Spleen (tissue), 11 donors: ENCODE measurements around the gene ZCWPW1. TPM values are rescaled to one million over a fixed set of nuclear protein-coding genes. Genes with fewer than 3 reads are reported as not detected.
A peak's percentile ranks its signal among the peaks of the same experiment; 100 is the strongest.
"Not testable (repeated sequence)": the region's sequence is repeated elsewhere in the genome, so short reads cannot be mapped to it uniquely, and the experiment has no call there.

Experiments
- DNase-seq: peaks from one replicate; pipeline ENCODE4 v3.0.0-alpha.2; 2020
- H3K27ac ChIP-seq, 8 donors: fragments of 200-600 bp; sonication (generic) in 7 of 8; 1 replicate in 4 of 8; 2 replicates in 4 of 8; pipeline versions ENCODE4 v1.5.0 to v1.8.0; 2016 to 2021; ENCODE audit warnings: inconsistent platforms in 4 of 8, mild to moderate bottlenecking in 4 of 8, moderate library complexity in 1 of 8
- H3K27me3 ChIP-seq, 7 donors: fragments of 200-600 bp; sonication (generic) in 6 of 7; replicated peaks in 1 of 7; 1 replicate in 4 of 7; 2 replicates in 3 of 7; pipeline versions ENCODE4 v1.5.0 to v1.8.0; 2016 to 2021; ENCODE audit warnings: inconsistent platforms in 3 of 7, mild to moderate bottlenecking in 1 of 7
- H3K36me3 ChIP-seq, 6 donors: fragments of 200-600 bp; sonication (generic) in 5 of 6; 1 replicate in 4 of 6; 2 replicates in 2 of 6; pipeline versions ENCODE4 v1.5.0 to v1.8.0; 2016 to 2021; ENCODE audit warnings: inconsistent platforms in 2 of 6
- H3K4me1 ChIP-seq, 6 donors: fragments of 200-600 bp; sonication (generic) in 5 of 6; 1 replicate in 3 of 6; 2 replicates in 3 of 6; pipeline versions ENCODE4 v1.5.0 to v1.8.0; 2016 to 2021; ENCODE audit warnings: inconsistent platforms in 3 of 6
- H3K4me3 ChIP-seq, 8 donors: fragments of 200-600 bp; sonication (generic) in 7 of 8; 1 replicate in 4 of 8; 2 replicates in 4 of 8; pipeline versions ENCODE4 v1.5.0 to v1.8.0; 2016 to 2021; ENCODE audit warnings: inconsistent platforms in 4 of 8, mild to moderate bottlenecking in 4 of 8, moderate library complexity in 2 of 8
- H3K9me3 ChIP-seq, 8 donors: fragments of 200-600 bp; sonication (generic) in 7 of 8; 1 replicate in 4 of 8; 2 replicates in 4 of 8; pipeline versions ENCODE4 v1.5.0 to v1.8.0; 2016 to 2021; ENCODE audit warnings: inconsistent platforms in 4 of 8
- POLR2A ChIP-seq, 3 donors: fragments of 450-650 bp; IDR thresholded peaks; one replicate each; pipeline ENCODE4 v1.5.1; 2017; ENCODE audit warnings: antibody characterized with exemption in 3 of 3, mild to moderate bottlenecking in 1 of 3
- POLR2AphosphoS5 ChIP-seq, 3 donors: sonication (generic); formaldehyde crosslinking; IDR thresholded peaks; one replicate each; pipeline ENCODE4 v1.5.1; 2017; ENCODE audit warnings: antibody characterized with exemption in 3 of 3
- WGBS, 5 donors: extraction: QIAGEN DNeasy Blood & Tissue Kit in 3 of 5; methylation state at CpG; one replicate each; pipeline versions ENCODE4 v1.1.5 to v1.1.7; 2013 to 2018; 5-methylcytosine and 5-hydroxymethylcytosine counted together
- intact Hi-C: fragments of 100-400 bp; cut with DNase I; formaldehyde crosslinking; loops from one replicate; pipeline ENCODE4 v1.15.0; 2023; ENCODE audit warnings: low total_unique reads
- polyA plus RNA-seq, 3 donors: library from polyadenylated mRNA; stranded (reverse); fragments of 200-250 nt; gene quantifications; one replicate each; pipeline ENCODE4 v1.2.1, GENCODE V29; 2013
- total RNA-seq, 7 donors: library from RNA; depleted of rRNA in 3 of 7; stranded (reverse); fragments of >200 nt in 3 of 7; fragmentation: NEBNext Ultra II Directional in 4 of 7; extraction: Animal tissue kit (Norgen Biotek cat#: 25700) in 4 of 7; gene quantifications; one replicate each; pipeline versions ENCODE4 v1.1.0 to v1.2.1, GENCODE V29; 2016 to 2021
- TF ChIP-seq, protein P1 (sequence below), 11 experiments: fragments of 200-600 bp in 7 of 11; fragments of 450-650 bp in 4 of 11; sonication (generic) in 4 of 11; IDR thresholded peaks in 8 of 11; conservative IDR thresholded peaks in 3 of 11; 1 replicate in 7 of 11; 2 replicates in 4 of 11; pipeline versions ENCODE4 v1.4.0 to v1.8.0; 2016 to 2021; ENCODE audit warnings: antibody characterized with exemption in 11 of 11, inconsistent platforms in 4 of 11, mild to moderate bottlenecking in 1 of 11
- donor health status: healthy with polysubstance abuse.
- donor health status: DM: no; HTN: no; CAD: no; lungs with moderate emphysema.
- donor health status: DM: no; HTN: no; CAD: no.
- donor health status: Bipolar disorder and iron deficiency.
- donor health status: healthy.
- donor health status: DM: no; HTN: no; CAD: no.
- donor health status: DM: yes; HTN: yes; CAD: no.

ZCWPW1 gene
- total and polyA plus RNA-seq, 10 donors: 4.5 to 42.6 (median 6.6) TPM

DNA sequence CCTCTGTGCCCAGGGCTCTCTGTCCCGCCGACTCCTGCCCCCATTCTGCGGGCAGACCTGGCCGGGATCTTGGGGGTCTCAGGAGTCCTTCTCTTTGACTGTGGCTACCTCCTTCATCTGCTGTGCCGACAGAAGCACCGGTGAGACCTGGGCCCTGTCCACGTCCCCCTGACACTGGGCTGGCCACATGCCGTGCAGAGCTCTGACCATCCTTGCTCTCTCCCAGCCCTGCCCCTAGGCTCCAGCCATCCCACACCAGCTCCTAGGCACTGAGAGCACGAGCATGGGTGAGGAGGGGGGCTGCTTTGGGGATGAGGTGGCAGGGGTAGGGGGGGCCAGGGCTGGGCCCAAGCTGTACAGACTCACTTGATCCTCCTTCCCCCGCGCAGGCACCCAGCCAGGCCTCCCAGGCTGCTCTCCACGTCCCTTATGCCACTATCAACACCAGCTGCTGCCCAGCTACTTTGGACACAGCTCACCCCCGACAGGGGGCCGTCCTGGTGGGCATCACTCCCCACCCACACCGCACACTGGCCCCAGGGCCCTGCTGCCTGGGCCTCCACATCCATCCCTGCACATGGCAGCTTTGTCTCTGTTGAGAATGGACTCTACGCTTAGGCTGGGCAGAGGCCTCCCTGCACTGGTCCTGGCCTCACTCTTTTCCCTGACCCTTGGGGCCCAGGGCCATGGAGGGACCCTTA is 75.4 kb downstream of the ZCWPW1 start:
- no peaks in the 10 kb centered on the region for H3K9me3 ChIP-seq
- peak overlapping the region; percentile 35 to 89 (median 54) for H3K27ac ChIP-seq
- 91 to 95% (median 94%) methylated on average over 9 to 16 of the region's 16 CpGs for WGBS, 5 donors
- TF ChIP-seq POLR2AphosphoS5 (IDR thresholded peaks at IDR 0.05): peak in 1 of 3 donors; percentile 31
- TF ChIP-seq, protein P1, sequence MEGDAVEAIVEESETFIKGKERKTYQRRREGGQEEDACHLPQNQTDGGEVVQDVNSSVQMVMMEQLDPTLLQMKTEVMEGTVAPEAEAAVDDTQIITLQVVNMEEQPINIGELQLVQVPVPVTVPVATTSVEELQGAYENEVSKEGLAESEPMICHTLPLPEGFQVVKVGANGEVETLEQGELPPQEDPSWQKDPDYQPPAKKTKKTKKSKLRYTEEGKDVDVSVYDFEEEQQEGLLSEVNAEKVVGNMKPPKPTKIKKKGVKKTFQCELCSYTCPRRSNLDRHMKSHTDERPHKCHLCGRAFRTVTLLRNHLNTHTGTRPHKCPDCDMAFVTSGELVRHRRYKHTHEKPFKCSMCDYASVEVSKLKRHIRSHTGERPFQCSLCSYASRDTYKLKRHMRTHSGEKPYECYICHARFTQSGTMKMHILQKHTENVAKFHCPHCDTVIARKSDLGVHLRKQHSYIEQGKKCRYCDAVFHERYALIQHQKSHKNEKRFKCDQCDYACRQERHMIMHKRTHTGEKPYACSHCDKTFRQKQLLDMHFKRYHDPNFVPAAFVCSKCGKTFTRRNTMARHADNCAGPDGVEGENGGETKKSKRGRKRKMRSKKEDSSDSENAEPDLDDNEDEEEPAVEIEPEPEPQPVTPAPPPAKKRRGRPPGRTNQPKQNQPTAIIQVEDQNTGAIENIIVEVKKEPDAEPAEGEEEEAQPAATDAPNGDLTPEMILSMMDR (IDR thresholded peaks at IDR 0.05 in 8 of 11, conservative IDR thresholded peaks at IDR 0.05 in 3 of 11): no peak
- H3K36me3 ChIP-seq: peaks cover 3 to 100% (median 81%) of the 10 kb centered on the region in 6 donors
- intact Hi-C loops: loop anchor here (10.0 kb wide), 1 partner anchor 52 kb away; no protein-coding TSS in a partner anchor
- no peaks in the 10 kb centered on the region for H3K27me3 ChIP-seq
- peaks cover 0 to 62% (median 17%) of the 10 kb centered on the region in 6 donors for H3K4me1 ChIP-seq
- no peak for DNase-seq
- peak overlapping the region in 4 of 8 donors; percentile 29 to 65 (median 36) for H3K4me3 ChIP-seq

DNA sequence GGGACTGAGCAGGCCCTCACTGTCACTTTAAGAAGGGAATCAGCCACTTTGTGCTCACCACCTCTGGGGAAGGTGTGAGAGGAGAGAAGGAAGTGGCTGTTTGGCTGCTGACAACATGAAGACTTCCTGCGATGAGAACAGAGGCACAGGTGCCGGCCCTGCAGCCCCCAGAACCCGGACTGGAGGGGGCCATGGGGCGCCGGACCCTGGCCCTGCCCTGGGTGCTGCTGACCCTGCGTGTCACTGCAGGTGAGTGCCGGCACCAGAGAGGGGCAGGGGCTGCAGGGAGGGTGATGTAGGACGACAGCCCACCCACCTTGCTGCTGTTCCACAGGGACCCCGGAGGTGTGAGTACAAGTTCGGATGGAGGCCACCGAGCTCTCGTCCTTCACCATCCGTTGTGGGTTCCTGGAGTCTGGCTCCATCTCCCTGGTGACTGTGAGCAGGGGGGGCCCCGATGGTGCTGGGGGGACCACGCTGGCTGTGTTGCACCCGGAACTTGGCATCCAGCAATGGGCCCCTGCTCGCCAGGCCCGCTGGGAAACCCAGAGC is 76.2 kb downstream of the ZCWPW1 start:
- H3K27me3 ChIP-seq, H3K9me3 ChIP-seq: not testable (repeated sequence)
- peak; percentile 78 for DNase-seq
- intact Hi-C loops: loop anchor here (10.0 kb wide), 1 partner anchor 52 kb away; no protein-coding TSS in a partner anchor
- H3K4me3 ChIP-seq: peak overlapping the region in 5 of 8 donors; percentile 25 to 65 (median 35)
- peak overlapping the region in 6 of 8 donors; percentile 46 to 89 (median 70) for H3K27ac ChIP-seq
- peaks cover 3 to 100% (median 81%) of the 10 kb centered on the region in 6 donors for H3K36me3 ChIP-seq
- 72 to 94% (median 76%) methylated on average over 8 to 18 of the region's 18 CpGs for WGBS, 5 donors
- H3K4me1 ChIP-seq: peaks cover 0 to 54% (median 12%) of the 10 kb centered on the region in 6 donors
- TF ChIP-seq POLR2AphosphoS5 (IDR thresholded peaks at IDR 0.05): peak; percentile 13 to 63 (median 25)

DNA sequence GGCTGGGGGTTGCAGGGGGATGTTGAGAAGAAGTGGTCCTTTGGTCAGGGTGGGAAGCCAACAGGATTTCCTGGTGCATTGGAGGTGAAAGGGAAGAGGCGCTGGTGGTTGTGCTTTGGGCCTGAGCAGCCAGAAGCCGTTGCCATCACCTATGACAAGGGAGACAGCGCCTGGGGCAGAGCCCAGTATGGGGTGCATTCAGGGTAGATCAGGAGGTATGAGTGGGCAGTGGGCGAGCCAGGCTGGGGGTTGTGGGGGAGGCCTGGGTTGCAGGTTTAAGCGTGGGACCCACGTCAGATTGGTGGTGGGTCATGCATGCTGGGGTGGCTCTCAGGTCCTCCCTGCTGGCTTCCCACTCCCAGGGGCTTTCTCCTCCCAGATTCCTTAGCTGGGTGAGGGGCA is 76.8 kb downstream of the ZCWPW1 start:
- Histone ChIP-seq H3K4me1 (peaks cover 0 to 49% (median 11%) of the 10 kb centered on the region in 6 donors), H3K36me3 (peaks cover 3 to 100% (median 80%) of the 10 kb centered on the region in 6 donors), H3K9me3 (no peaks in the 10 kb centered on the region), H3K27me3 (no peaks in the 10 kb centered on the region), H3K27ac (peak overlapping the region in 5 of 8 donors; percentile 48 to 89 (median 81)), H3K4me3 (peak overlapping the region in 2 of 8 donors; percentile 36 to 65)
- DNase-seq: peak; percentile 76
- 76 to 85% (median 78%) methylated on average over 6 of the region's 6 CpGs for WGBS, 5 donors
- intact Hi-C loops: loop anchor here (10.0 kb wide), 1 partner anchor 53 kb away; no protein-coding TSS in a partner anchor
- TF ChIP-seq POLR2AphosphoS5 (IDR thresholded peaks at IDR 0.05) (no peak), POLR2A (IDR thresholded peaks at IDR 0.05) (no peak)
- TF ChIP-seq, protein P1 (IDR thresholded peaks at IDR 0.05 in 8 of 11, conservative IDR thresholded peaks at IDR 0.05 in 3 of 11): no peak

Other genes with a start within 250 kb of the ZCWPW1 start
- gene PVRIG, start 208.8 kb downstream of the ZCWPW1 start, total RNA-seq: 10 to 100 TPM; 21.9 to 58.7 (median 33.9) TPM
- 10 to 100 TPM; 20.3 to 41.2 (median 30.2) TPM for gene PVRIG, start 208.8 kb downstream of the ZCWPW1 start, polyA plus RNA-seq
- gene SPDYE3, start 121.0 kb downstream of the ZCWPW1 start, total RNA-seq: not detected
- gene SPDYE3, start 121.0 kb downstream of the ZCWPW1 start, polyA plus RNA-seq: under 1 TPM; 0.09 to 0.22 (median 0.15) TPM
- gene PILRB, start 70.6 kb downstream of the ZCWPW1 start, total RNA-seq: 100 to 1,000 TPM in 2 of 7 donors, 10 to 100 TPM in 5; 66.2 to 114 (median 70.5) TPM
- 10 to 100 TPM; 56.8 to 97.5 (median 95.0) TPM for gene PILRB, start 70.6 kb downstream of the ZCWPW1 start, polyA plus RNA-seq
- 10 to 100 TPM; 19.8 to 61.1 (median 30.9) TPM for gene PILRA, start 55.2 kb downstream of the ZCWPW1 start, total RNA-seq
- gene PILRA, start 55.2 kb downstream of the ZCWPW1 start, polyA plus RNA-seq: 10 to 100 TPM in 2 of 3 donors, 1 to 10 TPM in 1; 5.8 to 18.8 (median 11.7) TPM
- gene MEPCE, start 1.1 kb upstream of the ZCWPW1 start, total RNA-seq: 10 to 100 TPM; 42.3 to 82.2 (median 67.3) TPM
- 10 to 100 TPM; 31.4 to 56.9 (median 38.0) TPM for gene MEPCE, start 1.1 kb upstream of the ZCWPW1 start, polyA plus RNA-seq
- gene PPP1R35, start 7.8 kb upstream of the ZCWPW1 start, total RNA-seq: 10 to 100 TPM; 46.7 to 63.8 (median 57.7) TPM
- gene PPP1R35, start 7.8 kb upstream of the ZCWPW1 start, polyA plus RNA-seq: 100 to 1,000 TPM in 2 of 3 donors, 10 to 100 TPM in 1; 87.6 to 111 (median 111) TPM
- gene SPACDR, start 35.6 kb upstream of the ZCWPW1 start, total RNA-seq: 1 to 10 TPM in 5 of 7 donors, not detected in 2; 1.3 to 4.6 (median 1.9) TPM
- 1 to 10 TPM in 2 of 3 donors, under 1 TPM in 1; 0.65 to 2.1 (median 1.2) TPM for gene SPACDR, start 35.6 kb upstream of the ZCWPW1 start, polyA plus RNA-seq
- 100 to 1,000 TPM in 3 of 7 donors, 10 to 100 TPM in 4; 67.1 to 119 (median 98.8) TPM for gene TSC22D4, start 50.5 kb upstream of the ZCWPW1 start, total RNA-seq
- 100 to 1,000 TPM in 1 of 3 donors, 10 to 100 TPM in 2; 57.2 to 105 (median 83.9) TPM for gene TSC22D4, start 50.5 kb upstream of the ZCWPW1 start, polyA plus RNA-seq
- gene NYAP1, start 55.2 kb upstream of the ZCWPW1 start, total RNA-seq: 1 to 10 TPM in 3 of 7 donors, under 1 TPM in 3, not detected in 1; 0.32 to 2.1 (median 1.2) TPM
- gene NYAP1, start 55.2 kb upstream of the ZCWPW1 start, polyA plus RNA-seq: under 1 TPM; 0.07 to 0.54 (median 0.14) TPM
- 100 to 1,000 TPM in 1 of 7 donors, 10 to 100 TPM in 6; 28.2 to 110 (median 52.3) TPM for gene AGFG2, start 110.5 kb upstream of the ZCWPW1 start, total RNA-seq
- 10 to 100 TPM; 14.2 to 57.1 (median 17.4) TPM for gene AGFG2, start 110.5 kb upstream of the ZCWPW1 start, polyA plus RNA-seq
- gene SAP25, start 145.2 kb upstream of the ZCWPW1 start, total RNA-seq: 10 to 100 TPM; 11.0 to 28.4 (median 21.1) TPM
- gene SAP25, start 145.2 kb upstream of the ZCWPW1 start, polyA plus RNA-seq: 10 to 100 TPM; 25.3 to 75.6 (median 50.6) TPM
- 100 to 1,000 TPM; 145 to 333 (median 186) TPM for gene LRCH4, start 157.4 kb upstream of the ZCWPW1 start, total RNA-seq
- 100 to 1,000 TPM; 151 to 310 (median 269) TPM for gene LRCH4, start 157.4 kb upstream of the ZCWPW1 start, polyA plus RNA-seq
- 1 to 10 TPM in 4 of 7 donors, under 1 TPM in 2, not detected in 1; 0.54 to 1.5 (median 1.2) TPM for gene FBXO24, start 157.6 kb upstream of the ZCWPW1 start, total RNA-seq
- 1 to 10 TPM in 2 of 3 donors, under 1 TPM in 1; 0.67 to 1.6 (median 1.2) TPM for gene FBXO24, start 157.6 kb upstream of the ZCWPW1 start, polyA plus RNA-seq
- gene PCOLCE, start 173.7 kb upstream of the ZCWPW1 start, total RNA-seq: 10 to 100 TPM in 6 of 7 donors, 1 to 10 TPM in 1; 7.1 to 31.4 (median 21.9) TPM
- gene PCOLCE, start 173.7 kb upstream of the ZCWPW1 start, polyA plus RNA-seq: 10 to 100 TPM; 29.0 to 38.7 (median 30.2) TPM
- 10 to 100 TPM; 13.4 to 20.4 (median 16.0) TPM for gene MOSPD3, start 183.8 kb upstream of the ZCWPW1 start, total RNA-seq
- 10 to 100 TPM; 11.2 to 16.8 (median 13.9) TPM for gene MOSPD3, start 183.8 kb upstream of the ZCWPW1 start, polyA plus RNA-seq
- 1 to 10 TPM; 1.9 to 6.6 (median 2.4) TPM for gene TFR2, start 212.8 kb upstream of the ZCWPW1 start, total RNA-seq
- gene TFR2, start 212.8 kb upstream of the ZCWPW1 start, polyA plus RNA-seq: 1 to 10 TPM; 1.7 to 1.9 (median 1.8) TPM
- gene ACTL6B, start 227.7 kb upstream of the ZCWPW1 start, total RNA-seq: not detected
- not detected for gene ACTL6B, start 227.7 kb upstream of the ZCWPW1 start, polyA plus RNA-seq
- 100 to 1,000 TPM; 207 to 342 (median 270) TPM for gene GNB2, start 245.0 kb upstream of the ZCWPW1 start, total RNA-seq
- gene GNB2, start 245.0 kb upstream of the ZCWPW1 start, polyA plus RNA-seq: 100 to 1,000 TPM; 104 to 195 (median 121) TPM